GM20431 (cell line): ENCODE measurements around the gene UBE3A.

Source experiments
- in situ Hi-C: fragments of 300-500 bp; cut with MseI, MboI; formaldehyde crosslinking; loops from one replicate; pipeline ENCODE4 v1.15.0; 2020; ENCODE audit warnings: low sequenced_read_pairs; ENCODE audit not compliant: unreplicated experiment

UBE3A gene

DNA sequence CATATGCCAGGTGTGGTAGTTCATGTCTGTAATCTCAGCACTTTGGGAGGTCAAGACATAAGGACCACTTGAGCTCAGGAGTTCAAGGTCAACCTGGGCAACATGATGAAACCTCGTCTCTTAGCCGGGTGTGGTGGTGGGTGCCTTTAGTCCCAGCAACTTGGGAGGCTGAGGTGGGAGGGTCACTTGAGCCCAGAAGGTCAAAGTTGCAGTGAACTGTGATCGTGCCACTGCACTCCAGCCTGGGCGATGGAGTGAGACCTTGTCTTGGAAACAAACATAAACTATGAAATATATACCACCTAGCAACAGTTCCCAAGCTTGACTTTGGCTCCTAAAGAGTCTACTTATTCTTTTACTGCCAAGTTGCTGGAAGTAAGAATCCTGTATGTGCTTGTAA lies 30.9 kb downstream of the UBE3A start:
- in situ Hi-C loops: no loop called here

DNA sequence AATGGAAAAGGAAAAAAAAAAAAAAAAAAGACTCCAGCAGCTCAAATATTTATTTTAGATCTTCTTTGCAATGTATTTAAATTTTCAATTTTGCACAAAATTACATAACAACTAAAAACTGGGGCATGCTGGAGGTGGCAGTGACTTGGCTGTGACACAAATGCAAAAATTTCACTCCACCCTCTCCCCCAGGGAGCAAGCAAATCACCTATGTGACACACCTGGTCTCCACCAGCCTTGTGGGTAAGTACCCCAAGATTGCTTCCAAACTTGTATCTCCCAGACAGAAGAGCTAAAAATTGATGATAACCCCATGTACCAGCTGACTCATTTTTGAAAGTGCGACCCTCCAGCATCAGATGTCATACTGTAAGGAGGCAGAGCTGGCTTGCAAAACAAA lies 32.0 kb downstream of the UBE3A start:
- in situ Hi-C loops: no loop called here

DNA sequence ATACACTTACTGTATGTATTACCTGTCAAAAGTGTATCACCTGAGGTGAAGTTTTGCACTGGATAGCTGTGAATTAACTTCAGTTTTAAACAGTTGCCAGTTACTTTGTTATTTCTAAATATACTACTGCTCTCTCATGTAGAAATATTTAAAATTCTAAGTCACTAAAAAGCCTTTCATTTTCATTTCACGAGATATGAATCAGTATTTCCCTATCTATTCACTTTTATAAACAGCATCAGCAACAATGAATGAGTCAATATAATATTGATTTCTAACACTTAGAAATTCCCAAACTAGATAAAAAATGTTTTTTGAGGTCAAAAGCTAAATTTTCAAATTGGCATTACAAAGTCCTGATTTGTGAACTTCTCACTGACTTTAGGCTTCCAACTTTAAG lies 32.6 kb downstream of the UBE3A start:
- in situ Hi-C loops: no loop called here

DNA sequence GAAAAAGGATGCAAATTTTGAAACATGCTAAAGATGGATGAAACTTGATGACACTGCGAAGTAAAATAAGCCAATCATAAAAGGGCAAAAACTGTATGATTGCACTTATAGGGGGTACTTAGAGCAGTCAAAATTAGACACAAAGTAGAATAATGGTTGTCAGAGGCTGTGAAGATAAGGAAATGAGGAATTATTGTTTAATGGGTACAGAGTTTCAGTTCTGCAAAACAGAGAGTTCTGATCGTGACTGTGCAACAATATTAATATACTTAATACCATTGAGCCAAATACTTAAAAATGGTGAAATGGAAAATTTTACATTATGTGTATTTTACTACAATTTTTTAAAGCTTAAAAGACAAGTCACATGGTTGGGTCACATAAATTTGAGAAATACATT lies 35.1 kb downstream of the UBE3A start:
- in situ Hi-C loops: no loop called here

DNA sequence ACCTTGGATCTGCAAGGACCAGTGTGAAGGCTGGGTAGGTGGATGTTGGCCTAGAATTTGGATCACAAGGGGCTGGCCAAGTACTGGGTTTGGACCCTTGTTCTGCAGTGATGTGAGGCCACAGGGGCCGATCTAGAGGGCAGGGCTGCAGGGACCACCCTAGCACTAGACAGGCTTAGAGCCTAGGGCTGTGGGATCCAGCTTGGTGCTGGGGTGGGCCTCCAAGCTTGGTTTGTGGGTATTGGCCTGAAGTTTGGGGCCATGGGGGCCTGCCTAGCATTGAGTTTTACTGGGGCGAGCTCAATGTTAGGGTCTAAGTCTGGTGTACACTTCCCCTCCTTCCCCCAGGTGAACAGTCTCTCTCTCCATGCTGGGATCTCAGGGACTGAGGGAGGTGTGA lies 36.5 kb downstream of the UBE3A start:
- in situ Hi-C loops: no loop called here

DNA sequence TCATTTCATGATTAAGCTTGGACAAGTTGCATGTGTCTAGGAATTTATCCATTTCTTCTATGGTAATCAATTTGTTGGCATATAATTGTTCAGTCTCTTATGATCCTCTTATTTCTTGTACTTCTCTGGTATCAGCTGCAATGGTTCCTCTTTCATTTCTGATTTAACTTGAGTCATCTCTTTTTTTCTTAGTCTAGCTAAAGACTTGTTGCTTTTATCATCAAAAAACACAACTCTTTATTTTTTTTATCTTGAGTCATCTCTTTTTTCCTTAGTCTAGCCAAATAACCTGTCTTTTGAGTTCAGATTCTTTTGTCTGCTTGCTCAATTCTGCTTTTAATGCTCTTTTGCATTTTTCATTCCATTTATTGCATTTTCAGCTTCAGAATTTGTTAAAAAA lies 37.3 kb downstream of the UBE3A start:
- in situ Hi-C loops: no loop called here

DNA sequence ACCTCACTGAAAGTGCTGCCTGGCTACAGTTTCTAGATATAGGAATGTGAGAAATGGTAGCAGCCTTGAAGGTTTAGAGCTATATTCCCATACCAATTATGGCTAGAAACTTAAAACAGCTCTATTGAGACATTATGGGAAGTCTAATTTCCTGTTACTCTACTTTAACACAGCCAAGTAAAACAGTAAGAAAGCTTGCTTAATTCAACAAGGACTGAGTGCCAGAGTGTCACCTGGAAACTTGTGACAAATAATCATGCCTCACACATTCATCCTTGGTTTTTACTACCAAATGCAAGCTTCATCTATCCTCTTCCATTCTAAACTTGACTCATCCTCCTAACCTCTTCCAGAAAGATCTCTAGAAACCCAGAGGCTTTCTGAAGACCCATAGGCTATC lies 41.7 kb downstream of the UBE3A start:
- in situ Hi-C loops: no loop called here

DNA sequence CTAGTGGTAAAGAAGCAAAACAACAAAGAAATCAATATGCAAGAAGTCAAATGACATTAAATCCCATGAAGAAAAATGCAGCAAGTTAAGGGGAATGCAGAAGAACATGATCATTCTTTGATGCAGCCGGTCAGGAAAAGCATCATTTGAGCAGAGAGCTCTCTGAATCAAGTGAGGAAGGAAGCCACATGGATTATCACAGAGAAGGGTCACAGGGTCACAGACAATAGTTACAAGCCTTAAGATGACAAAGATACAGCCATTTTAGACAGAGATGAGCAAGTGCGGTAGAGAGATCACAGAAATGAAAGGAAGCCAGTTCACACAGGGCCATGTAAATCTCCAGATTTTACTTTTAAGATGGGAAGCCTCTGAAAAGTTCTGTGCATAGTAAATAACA lies 43.9 kb downstream of the UBE3A start:
- in situ Hi-C loops: no loop called here

DNA sequence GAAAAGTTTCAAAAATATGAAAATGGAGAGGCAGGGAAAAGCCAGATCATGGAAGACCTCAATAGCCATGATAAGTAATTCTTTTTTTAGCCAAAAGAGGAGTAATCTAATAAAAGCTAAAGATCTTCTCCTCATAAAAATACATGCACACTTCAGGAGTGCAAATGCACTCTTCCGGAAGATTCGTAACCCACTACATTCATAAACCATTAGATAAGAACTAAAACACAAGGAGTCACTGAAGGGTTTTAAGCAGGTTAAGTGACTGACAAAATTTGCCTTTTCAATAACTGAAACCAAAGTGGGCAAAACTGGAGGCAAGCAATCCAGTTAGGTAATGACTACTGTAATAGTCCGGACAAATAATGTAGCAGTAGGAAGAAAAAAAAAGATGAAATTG lies 46.0 kb downstream of the UBE3A start:
- in situ Hi-C loops: no loop called here

DNA sequence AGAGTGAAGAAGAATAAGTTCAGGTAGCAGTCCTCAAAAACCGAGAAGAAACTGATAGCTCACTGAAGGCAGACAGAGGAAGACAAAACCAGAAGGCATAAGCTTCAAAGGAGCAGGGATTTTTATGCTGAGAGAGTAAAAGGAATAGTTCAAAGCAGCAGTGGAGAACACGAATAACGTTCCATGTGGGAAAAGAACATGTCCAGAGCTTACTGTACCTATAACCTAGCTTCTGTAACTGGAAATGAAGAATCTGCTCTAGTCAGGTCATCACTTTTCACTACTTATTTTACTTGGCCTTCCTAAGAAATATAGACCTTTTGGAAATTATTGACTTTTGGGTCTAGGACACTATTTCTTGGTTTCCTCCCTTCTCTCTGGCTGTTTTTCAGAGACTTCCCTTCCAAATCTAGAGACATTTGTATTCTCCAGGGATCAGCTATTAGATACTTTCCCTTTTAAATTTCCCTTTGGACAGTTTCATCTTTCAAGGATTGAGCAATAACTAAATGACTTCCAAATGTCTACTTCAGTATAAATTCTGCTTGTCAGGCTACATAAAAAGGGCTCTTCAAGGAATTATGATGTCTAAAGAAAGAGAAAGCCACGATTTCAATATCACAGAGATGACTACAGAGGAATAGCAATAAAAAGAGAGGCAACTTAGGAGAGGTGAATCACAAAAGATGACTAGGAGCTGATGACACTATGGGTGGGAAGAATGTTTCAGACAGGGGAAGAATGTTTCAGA lies 46.7 kb downstream of the UBE3A start:
- in situ Hi-C loops: no loop called here

DNA sequence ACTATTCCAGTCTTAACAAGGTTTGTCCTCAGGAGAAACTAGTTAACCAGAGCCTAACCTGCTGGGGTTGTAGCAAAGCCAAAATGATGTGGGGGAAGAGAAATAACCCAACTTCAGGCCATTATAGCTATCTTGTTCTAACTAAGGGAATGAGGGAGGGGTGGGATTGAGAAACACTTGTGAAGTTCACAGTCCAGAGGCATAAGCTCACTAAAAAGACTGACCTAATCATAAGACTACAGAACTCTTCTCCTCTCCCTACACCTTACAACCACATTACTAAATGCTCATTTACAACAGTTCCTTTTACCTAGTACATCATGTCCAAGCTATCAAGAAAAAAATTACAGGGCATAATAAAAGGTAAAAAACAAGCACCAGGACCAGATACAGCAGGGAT lies 52.8 kb downstream of the UBE3A start:
- in situ Hi-C loops: no loop called here

DNA sequence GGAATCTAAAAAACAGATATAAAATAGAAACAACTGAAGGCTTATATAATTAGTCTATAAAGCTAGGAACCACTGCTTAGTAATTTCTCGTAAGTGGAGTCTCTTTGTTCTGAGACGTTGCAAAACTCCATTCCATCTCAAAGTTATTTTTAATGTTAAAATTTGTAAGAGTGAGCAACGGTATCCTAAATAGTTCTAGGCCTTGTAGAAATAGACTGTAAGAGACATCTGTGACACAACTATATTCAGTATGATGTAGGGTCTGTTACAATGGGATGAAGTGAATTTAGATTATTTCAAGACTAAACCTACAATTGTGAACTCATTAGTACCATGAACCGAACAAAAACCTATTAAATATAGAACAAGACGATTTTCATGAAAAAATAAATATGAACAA lies 57.2 kb downstream of the UBE3A start:
- in situ Hi-C loops: no loop called here

DNA sequence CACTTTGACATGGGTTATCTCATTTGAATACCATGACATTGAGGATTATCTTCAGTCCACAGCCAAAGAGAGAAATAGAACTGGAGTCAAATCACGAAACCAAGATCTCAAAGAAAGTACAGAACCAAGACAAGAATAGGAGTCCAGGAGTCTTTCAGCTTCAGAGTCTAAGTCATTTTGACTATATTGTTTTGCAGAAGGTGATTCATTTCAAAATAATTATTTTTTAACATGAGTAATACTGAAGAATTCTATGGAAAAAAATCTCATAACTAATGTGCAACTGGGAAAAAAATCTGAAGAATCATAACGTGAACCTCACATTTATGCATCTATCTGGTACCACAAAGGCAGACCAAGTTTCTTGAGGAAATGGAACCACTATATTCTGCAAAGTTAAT lies 60.3 kb downstream of the UBE3A start:
- in situ Hi-C loops: no loop called here

DNA sequence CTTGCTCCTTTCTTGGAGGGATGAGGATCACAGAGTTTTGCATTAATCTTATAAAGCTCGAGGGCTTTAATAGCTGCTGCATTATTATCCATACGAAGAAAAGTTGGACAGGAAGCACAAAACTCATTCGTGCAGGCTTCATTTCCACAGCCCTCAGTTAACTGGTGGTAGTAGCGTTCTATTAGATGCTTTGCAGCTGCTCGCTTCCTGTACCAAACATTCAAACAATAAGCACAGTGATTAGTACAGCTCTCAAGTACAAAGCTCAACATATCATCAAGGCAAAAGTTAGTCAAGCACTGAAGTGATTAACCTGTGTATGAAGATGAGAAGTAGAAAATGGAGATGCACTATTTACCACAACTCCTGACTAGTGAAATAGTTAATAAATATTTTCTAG lies 63.3 kb downstream of the UBE3A start:
- in situ Hi-C loops: no loop called here

DNA sequence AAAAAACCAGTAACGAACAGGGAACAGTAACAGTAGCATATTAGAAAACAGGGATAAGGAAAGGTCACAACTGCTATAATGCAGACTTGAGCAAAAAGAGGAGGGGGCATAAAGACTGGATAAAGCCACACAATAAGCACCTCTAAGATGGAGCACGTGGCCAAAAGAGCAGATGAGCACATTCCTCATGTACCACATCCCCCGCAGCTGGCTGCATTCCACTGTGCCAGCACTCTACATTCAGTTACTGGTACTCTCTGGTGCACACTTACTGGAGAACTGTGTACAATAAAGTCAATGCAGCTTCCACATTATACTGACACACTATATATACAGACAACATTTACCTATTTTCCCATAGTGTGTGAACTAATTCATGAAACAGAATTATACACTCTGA lies 64.7 kb downstream of the UBE3A start:
- in situ Hi-C loops: no loop called here

DNA sequence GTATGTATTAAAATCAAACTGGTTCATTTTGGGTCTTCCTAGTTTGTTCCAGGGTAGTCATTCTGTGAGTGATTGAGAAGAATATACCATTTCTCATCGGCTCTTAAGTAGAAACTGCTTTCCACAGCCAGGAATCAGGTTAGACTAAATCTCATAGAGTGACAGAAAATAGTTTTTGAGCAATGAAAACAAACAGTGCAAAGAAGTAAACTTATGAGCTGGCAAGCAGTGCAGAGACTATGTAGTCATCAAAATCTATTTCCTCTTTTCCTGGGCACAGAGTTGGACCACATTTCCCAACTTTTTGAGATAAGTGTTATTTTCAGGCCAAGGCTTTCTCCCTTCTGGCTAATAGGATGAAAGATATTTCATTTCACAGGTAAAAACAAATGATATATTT lies 66.5 kb downstream of the UBE3A start:
- in situ Hi-C loops: no loop called here

DNA sequence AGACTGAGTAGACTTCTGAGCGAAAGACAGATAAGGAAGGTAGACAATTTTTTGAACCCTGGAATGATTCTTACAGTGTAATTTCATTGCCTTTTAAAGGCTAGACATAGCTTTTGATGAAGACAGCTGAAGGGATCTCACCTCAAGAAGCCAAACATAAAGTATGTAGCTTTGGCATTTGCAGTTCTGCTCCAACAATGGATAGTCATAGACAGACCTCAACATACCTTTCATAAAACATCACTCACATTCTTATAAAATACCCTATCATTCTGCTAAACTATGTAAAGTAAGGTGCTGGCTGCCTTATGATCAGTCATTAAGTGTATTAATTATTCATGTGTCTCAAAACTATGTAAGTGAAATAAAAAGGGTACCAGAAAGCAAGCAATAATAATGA lies 70.0 kb downstream of the UBE3A start:
- in situ Hi-C loops: no loop called here

DNA sequence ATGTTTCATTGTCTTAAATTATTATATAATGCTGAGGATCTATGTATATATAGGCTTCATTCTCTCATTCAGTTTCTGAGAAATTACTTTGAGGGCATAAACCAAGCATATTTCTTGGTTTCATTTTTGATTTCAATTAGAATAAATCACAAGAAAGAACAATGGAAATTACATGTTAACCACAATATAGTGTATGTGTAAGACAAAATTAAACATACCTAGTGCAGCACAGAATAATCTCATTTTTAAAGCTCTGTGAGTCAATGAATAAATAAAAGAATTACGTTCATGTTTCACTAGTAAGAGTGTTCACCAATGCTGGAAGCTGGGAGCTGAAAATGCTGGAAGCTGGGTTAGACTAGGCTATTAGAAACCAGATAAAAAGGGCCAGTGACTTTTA lies 72.8 kb downstream of the UBE3A start:
- in situ Hi-C loops: no loop called here

DNA sequence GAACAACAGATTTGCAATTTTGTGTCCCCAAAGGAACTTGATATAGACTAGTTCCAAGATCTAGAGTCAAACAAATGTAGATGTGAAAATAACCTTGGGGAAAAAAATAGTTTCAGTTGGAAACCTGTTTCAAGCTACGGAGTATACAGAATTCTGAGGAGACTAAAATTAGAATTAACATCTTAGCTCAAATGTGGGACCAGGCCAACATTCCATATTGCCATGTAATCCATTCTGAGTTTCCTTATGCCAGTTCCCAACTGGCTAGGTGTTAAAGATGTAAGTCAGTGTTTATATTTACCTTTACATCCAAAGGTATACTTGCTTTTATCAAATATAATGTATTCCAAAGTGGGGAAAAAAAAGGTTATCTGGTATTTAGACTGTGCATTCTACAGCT lies 76.3 kb downstream of the UBE3A start:
- in situ Hi-C loops: no loop called here

DNA sequence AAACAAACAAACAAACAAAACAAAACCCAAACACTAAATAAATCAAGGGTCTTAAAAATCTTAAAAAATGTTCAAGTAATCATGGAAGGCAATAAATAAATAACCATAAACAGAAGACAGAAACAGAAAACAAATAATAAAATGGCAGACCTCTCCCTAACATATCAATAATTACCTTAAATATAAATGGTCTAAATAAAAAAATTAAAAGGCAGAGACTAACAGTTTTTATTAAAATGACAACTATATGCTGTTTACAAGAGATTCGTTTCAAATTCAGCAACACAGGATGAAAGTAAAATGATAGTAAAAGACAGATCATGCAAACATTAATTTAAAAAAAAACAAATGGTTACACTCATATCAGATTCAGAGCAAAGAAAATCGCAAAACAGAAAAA lies 91.1 kb downstream of the UBE3A start:
- in situ Hi-C loops: no loop called here

DNA sequence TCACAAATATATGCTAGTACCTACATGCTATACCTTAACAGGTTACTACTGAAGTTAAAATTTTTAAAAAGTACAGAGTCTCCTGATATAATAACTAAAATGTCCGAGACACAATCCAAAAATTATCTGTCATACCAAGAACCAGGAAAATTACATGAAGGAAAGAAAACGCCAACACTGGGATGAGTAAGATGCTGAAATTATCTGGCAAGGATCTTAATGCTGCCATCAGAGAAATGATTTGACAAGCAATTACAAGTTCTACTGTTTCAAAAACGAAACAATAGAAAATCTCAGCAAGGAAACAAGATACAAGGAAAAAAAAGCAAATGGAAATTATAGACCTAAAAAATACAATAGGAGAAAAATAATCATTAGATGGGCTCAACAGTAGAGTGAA lies 92.5 kb downstream of the UBE3A start:
- in situ Hi-C loops: no loop called here

DNA sequence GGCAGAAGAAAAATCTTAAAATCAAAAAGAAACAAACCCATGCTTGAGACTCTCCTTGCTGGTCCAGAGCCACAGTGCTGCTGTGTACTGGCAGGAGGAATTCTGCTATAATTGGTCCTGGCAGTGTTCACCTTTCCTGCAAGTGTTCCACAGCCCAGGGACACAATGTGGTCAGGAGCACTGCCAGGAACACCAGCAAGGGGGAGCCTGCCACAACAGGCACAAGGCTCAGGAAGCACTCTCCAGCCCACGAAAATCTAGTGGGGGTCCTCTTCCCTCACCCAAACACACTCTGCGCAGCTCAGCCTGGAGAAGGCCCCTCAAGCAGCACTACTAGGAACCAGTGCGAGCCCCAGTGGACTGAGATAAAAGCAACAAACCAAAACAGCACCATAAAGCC lies 92.9 kb downstream of the UBE3A start:
- in situ Hi-C loops: no loop called here

DNA sequence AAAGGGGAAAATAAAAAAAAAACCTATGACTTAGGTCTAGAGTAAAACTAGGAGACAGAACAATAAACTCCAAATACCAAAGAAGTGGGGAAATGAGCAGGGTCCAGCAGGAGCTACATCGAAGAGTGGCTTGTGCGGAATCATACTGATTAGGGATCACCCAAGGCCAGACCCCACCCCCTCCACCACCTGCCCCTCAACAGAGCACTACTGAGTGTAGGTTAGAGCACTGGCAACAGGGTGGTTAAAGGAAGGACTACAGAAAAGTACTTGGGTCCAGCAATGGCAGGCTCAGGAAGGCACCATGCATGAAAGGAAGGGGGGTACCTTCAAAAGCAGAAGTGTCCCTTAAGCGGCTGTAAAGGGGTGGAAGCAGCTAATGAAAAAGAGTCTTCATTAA lies 96.2 kb downstream of the UBE3A start:
- in situ Hi-C loops: no loop called here
